Keratinocyte (primary cell): ENCODE results near the gene DOC2A. TPM values are rescaled to one million over a fixed set of nuclear protein-coding genes. Genes with fewer than 3 reads are reported as not detected.

Experiments
- DNase-seq: peaks from one replicate; pipeline ENCODE4 v3.0.0-alpha.2; 2011; ENCODE audit warnings: low read depth, missing footprints, low spot score
- FAIRE-seq: peaks from 2 replicates; lab custom pipeline; 2011; peaks lifted over from hg19 to GRCh38; lab: Jason Lieb, UNC
- H2AFZ ChIP-seq: 2 replicates; pipeline ENCODE4 v1.6.0; 2012; ENCODE audit warnings: low read length, control low read depth, inconsistent platforms; ENCODE audit not compliant: control insufficient read depth
- H3K27ac ChIP-seq: 2 replicates; pipeline ENCODE4 v1.5.1; 2011; ENCODE audit warnings: low read length; ENCODE audit not compliant: control insufficient read depth, insufficient read depth
- H3K27me3 ChIP-seq: 3 replicates; pipeline ENCODE4 v1.6.0; 2011; ENCODE audit warnings: low read length; ENCODE audit not compliant: control insufficient read depth, insufficient read depth; ENCODE audit errors: extremely low read depth
- H3K36me3 ChIP-seq, 2 experiments: 2 replicates in 1 of 2; 3 replicates in 1 of 2; pipeline ENCODE4 v1.5.1; 2011; ENCODE audit warnings: low read length in 2 of 2, mild to moderate bottlenecking in 1 of 2; ENCODE audit not compliant: control insufficient read depth in 2 of 2, insufficient read depth in 2 of 2; ENCODE audit errors: extremely low read depth in 1 of 2
- H3K4me1 ChIP-seq: 3 replicates; pipeline ENCODE4 v1.5.1; 2011; ENCODE audit warnings: low read length; ENCODE audit not compliant: control insufficient read depth, insufficient read depth; ENCODE audit errors: extremely low read depth
- H3K4me2 ChIP-seq: 3 replicates; pipeline ENCODE4 v1.6.0; 2011; ENCODE audit warnings: low read depth, low read length; ENCODE audit not compliant: control insufficient read depth, insufficient read depth; ENCODE audit errors: extremely low read depth
- H3K4me3 ChIP-seq, 3 experiments: fragments of 200-600 bp in 1 of 3; sonication (generic) in 1 of 3; 2 replicates in 2 of 3; 3 replicates in 1 of 3; pipeline ENCODE4 v1.5.1; 2011 to 2016; ENCODE audit warnings: low read length in 3 of 3, mild to moderate bottlenecking in 3 of 3, control low read depth in 2 of 3, inconsistent platforms in 1 of 3, low read depth in 1 of 3, mixed read lengths in 1 of 3, mixed run types in 1 of 3, moderate library complexity in 1 of 3; ENCODE audit not compliant: control insufficient read depth in 2 of 3, insufficient read depth in 2 of 3; ENCODE audit errors: extremely low read depth in 1 of 3
- H3K79me2 ChIP-seq: 2 replicates; pipeline ENCODE4 v1.6.0; 2012; ENCODE audit warnings: low read length; ENCODE audit not compliant: control insufficient read depth, insufficient read depth
- H3K9ac ChIP-seq: 3 replicates; pipeline ENCODE4 v1.6.0; 2011; ENCODE audit warnings: low read length; ENCODE audit not compliant: control insufficient read depth, insufficient read depth; ENCODE audit errors: extremely low read depth
- H3K9me1 ChIP-seq: 3 replicates; pipeline ENCODE4 v1.6.0; 2011; ENCODE audit warnings: low read length; ENCODE audit not compliant: control insufficient read depth, insufficient read depth; ENCODE audit errors: extremely low read depth
- H3K9me3 ChIP-seq: 2 replicates; pipeline ENCODE4 v1.5.1; 2012; ENCODE audit warnings: low read depth, low read length; ENCODE audit not compliant: control insufficient read depth
- H4K20me1 ChIP-seq: 3 replicates; pipeline ENCODE4 v1.6.0; 2011; ENCODE audit warnings: low read length; ENCODE audit not compliant: control insufficient read depth, insufficient read depth; ENCODE audit errors: extremely low read depth
- CTCF ChIP-seq, 3 experiments: IDR thresholded peaks in 1 of 3; conservative IDR thresholded peaks in 1 of 3; optimal IDR thresholded peaks in 1 of 3; 2 replicates in 2 of 3; 3 replicates in 1 of 3; pipeline versions ENCODE3 to v1.5.1; 2011; ENCODE audit warnings: low read length in 3 of 3, mild to moderate bottlenecking in 3 of 3, moderate library complexity in 2 of 3, control low read depth in 1 of 3, inconsistent platforms in 1 of 3; ENCODE audit not compliant: insufficient read depth in 2 of 3; ENCODE audit errors: extremely low read depth in 1 of 3
- EZH2 ChIP-seq: IDR thresholded peaks from one replicate; pipeline ENCODE4 v1.6.1; 2012; ENCODE audit warnings: inconsistent platforms, mild to moderate bottlenecking, low read length, moderate library complexity
- dilution Hi-C: fragments of 300-500 bp; cut with MboI; formaldehyde crosslinking; loops from one replicate; pipeline ENCODE4 v1.7.0; 2020; ENCODE audit warnings: low sequenced_read_pairs; ENCODE audit not compliant: extremely low pct_ligation_motif_present
- polyA plus RNA-seq, 5 experiments: library from polyadenylated mRNA; depleted of rRNA in 3 of 5; stranded (reverse) in 3 of 5; stranded (forward) in 1 of 5; unstranded in 1 of 5; fragments of >200 nt; gene quantifications; 1 replicate in 1 of 5; 2 replicates in 3 of 5; 3 replicates in 1 of 5; pipeline versions ENCODE4 v1.2.1 to v1.2.3, GENCODE V29; 2011 to 2012; ENCODE audit warnings: missing spikeins in 2 of 5, low read depth in 1 of 5, low replicate concordance in 1 of 5

The DOC2A gene
- polyA plus RNA-seq, 1 donor (not counting 4 experiments of a cell fraction or from before 2014, with no cell fraction given), result 0.26 TPM

- peaks cover 56 to 65% of the 10 kb centered on the region in 2 experiments for H3K36me3 ChIP-seq
- dilution Hi-C loops, result no loop called here
These were observed 26.6 kb downstream of the DOC2A start for GRCh38 chr16:29984137-29984763.

GRCh38 chr16:29983420-29984136 is 27.2 kb downstream of the DOC2A start:
- H4K20me1 ChIP-seq, result no peaks in the 10 kb centered on the region
- no peak overlapping the region for H3K27ac ChIP-seq
- H3K79me2 ChIP-seq, result peaks cover 2% of the 10 kb centered on the region
- no peak for TF ChIP-seq EZH2
- no peak for TF ChIP-seq CTCF (optimal IDR thresholded peaks at IDR 0.05 in 1 of 3, IDR thresholded peaks at IDR 0.05 in 1 of 3, conservative IDR thresholded peaks at IDR 0.05 in 1 of 3; ENCODE audit: extremely low read depth in 1 of 3, insufficient read depth in 2 of 3, low read length in 3 of 3)
- no peaks in the 10 kb centered on the region for H3K9me1 ChIP-seq
- DNase-seq, result no peak
- no peak overlapping the region for H2AFZ ChIP-seq
- no peaks in the 10 kb centered on the region for H3K9me3 ChIP-seq
- H3K36me3 ChIP-seq, result peaks cover 56 to 67% of the 10 kb centered on the region in 2 experiments
- dilution Hi-C loops, result no loop called here
- FAIRE-seq, result no peak
- no peak overlapping the region for H3K4me2 ChIP-seq
- no peak overlapping the region for H3K4me3 ChIP-seq
- H3K4me1 ChIP-seq, result no peaks in the 10 kb centered on the region
- no peak overlapping the region for H3K9ac ChIP-seq
- no peaks in the 10 kb centered on the region for H3K27me3 ChIP-seq

More at GRCh38 chr16:29984137-29984763, 26.6 kb downstream of the DOC2A start:
- H3K9ac ChIP-seq, result no peak overlapping the region
- no peak overlapping the region for H3K4me2 ChIP-seq
- H3K79me2 ChIP-seq, result no peaks in the 10 kb centered on the region
- H3K4me3 ChIP-seq, result no peak overlapping the region
- H3K9me3 ChIP-seq, result no peaks in the 10 kb centered on the region
- no peaks in the 10 kb centered on the region for H4K20me1 ChIP-seq
- no peaks in the 10 kb centered on the region for H3K4me1 ChIP-seq
- no peak for FAIRE-seq
- H2AFZ ChIP-seq, result no peak overlapping the region
- TF ChIP-seq CTCF (optimal IDR thresholded peaks at IDR 0.05 in 1 of 3, IDR thresholded peaks at IDR 0.05 in 1 of 3, conservative IDR thresholded peaks at IDR 0.05 in 1 of 3; ENCODE audit: extremely low read depth in 1 of 3, insufficient read depth in 2 of 3, low read length in 3 of 3) (no peak), EZH2 (no peak)
- no peak overlapping the region for H3K27ac ChIP-seq
- no peaks in the 10 kb centered on the region for H3K27me3 ChIP-seq
- DNase-seq, result no peak
- H3K9me1 ChIP-seq, result no peaks in the 10 kb centered on the region
